ENCODE data around the gene NCKAP5. TPM values are rescaled to one million over a fixed set of nuclear protein-coding genes. Genes with fewer than 3 reads are reported as not detected.

The NCKAP5 gene
- total RNA-seq, 1 donor from 2014 or later: 2.7 TPM

GRCh38 chr2:133453032-133453431, 115.2 kb downstream of the NCKAP5 start:
- H3K36me3 ChIP-seq (ENCODE audit: insufficient read depth, low read length): no peaks in the 10 kb centered on the region
- no peak overlapping the region for H3K9ac ChIP-seq (ENCODE audit: low read length)
- no peaks in the 10 kb centered on the region for H3K27me3 Mint-ChIP-seq (ENCODE audit: low read depth, unreplicated experiment)
- no peaks in the 10 kb centered on the region for H4K20me1 ChIP-seq (ENCODE audit: insufficient read depth, low read length)
- peaks cover 2% of the 10 kb centered on the region for H3K9me3 Mint-ChIP-seq (ENCODE audit: unreplicated experiment)
- no peak overlapping the region for H3K27ac Mint-ChIP-seq (ENCODE audit: unreplicated experiment)
- H3K36me3 Mint-ChIP-seq (ENCODE audit: low read depth, unreplicated experiment): no peaks in the 10 kb centered on the region
- H3K4me3 Mint-ChIP-seq (ENCODE audit: unreplicated experiment): no peak overlapping the region
- DNase-seq (ENCODE audit: low read depth): no peak
- H3K4me2 ChIP-seq (ENCODE audit: low read length): no peak overlapping the region
- no peaks in the 10 kb centered on the region for H3K9me3 ChIP-seq (ENCODE audit: insufficient read depth, low read depth, low read length)
- no peak overlapping the region for H2AFZ ChIP-seq (ENCODE audit: low read depth, low read length)
- no peaks in the 10 kb centered on the region for H3K4me1 Mint-ChIP-seq (ENCODE audit: low read depth, unreplicated experiment)
- H3K27me3 ChIP-seq (ENCODE audit: insufficient read depth, low read length): no peaks in the 10 kb centered on the region
- H3K4me1 ChIP-seq (ENCODE audit: insufficient read depth, low read length): no peaks in the 10 kb centered on the region
- H3K27ac ChIP-seq (ENCODE audit: low read depth, low read length): no peak overlapping the region
- H3K4me3 ChIP-seq (ENCODE audit: insufficient read depth, low read depth, low read length): no peak overlapping the region
- no peak for TF ChIP-seq EZH2 (IDR thresholded peaks at IDR 0.05; ENCODE audit: insufficient read depth, low read length)
- TF ChIP-seq CTCF (IDR thresholded peaks at IDR 0.05; ENCODE audit: insufficient read depth, low read depth, low read length): no peak
- no peak for FAIRE-seq
- no peaks in the 10 kb centered on the region for H3K79me2 ChIP-seq (ENCODE audit: insufficient read depth, low read length)

GRCh38 chr2:133452583-133452982, 115.7 kb downstream of the NCKAP5 start:
- no peaks in the 10 kb centered on the region for H3K4me1 Mint-ChIP-seq (ENCODE audit: low read depth, unreplicated experiment)
- no peaks in the 10 kb centered on the region for H3K79me2 ChIP-seq (ENCODE audit: insufficient read depth, low read length)
- H3K4me3 ChIP-seq (ENCODE audit: insufficient read depth, low read depth, low read length): no peak overlapping the region
- H3K27ac ChIP-seq (ENCODE audit: low read depth, low read length): no peak overlapping the region
- H4K20me1 ChIP-seq (ENCODE audit: insufficient read depth, low read length): no peaks in the 10 kb centered on the region
- no peaks in the 10 kb centered on the region for H3K27me3 Mint-ChIP-seq (ENCODE audit: low read depth, unreplicated experiment)
- H3K36me3 Mint-ChIP-seq (ENCODE audit: low read depth, unreplicated experiment): no peaks in the 10 kb centered on the region
- no peaks in the 10 kb centered on the region for H3K27me3 ChIP-seq (ENCODE audit: insufficient read depth, low read length)
- no peak overlapping the region for H3K4me3 Mint-ChIP-seq (ENCODE audit: unreplicated experiment)
- H3K9me3 Mint-ChIP-seq (ENCODE audit: unreplicated experiment): peaks cover 2% of the 10 kb centered on the region
- no peaks in the 10 kb centered on the region for H3K4me1 ChIP-seq (ENCODE audit: insufficient read depth, low read length)
- H3K9ac ChIP-seq (ENCODE audit: low read length): no peak overlapping the region
- H3K36me3 ChIP-seq (ENCODE audit: insufficient read depth, low read length): no peaks in the 10 kb centered on the region
- H3K4me2 ChIP-seq (ENCODE audit: low read length): no peak overlapping the region
- no peak for DNase-seq (ENCODE audit: low read depth)
- TF ChIP-seq EZH2 (IDR thresholded peaks at IDR 0.05; ENCODE audit: insufficient read depth, low read length): no peak
- TF ChIP-seq CTCF (IDR thresholded peaks at IDR 0.05; ENCODE audit: insufficient read depth, low read depth, low read length): no peak
- no peak for FAIRE-seq
- no peak overlapping the region for H2AFZ ChIP-seq (ENCODE audit: low read depth, low read length)
- H3K27ac Mint-ChIP-seq (ENCODE audit: unreplicated experiment): no peak overlapping the region
- no peaks in the 10 kb centered on the region for H3K9me3 ChIP-seq (ENCODE audit: insufficient read depth, low read depth, low read length)

GRCh38 chr2:133452146-133452545, 116.1 kb downstream of the NCKAP5 start:
- H3K27me3 Mint-ChIP-seq (ENCODE audit: low read depth, unreplicated experiment): no peaks in the 10 kb centered on the region
- H3K9me3 Mint-ChIP-seq (ENCODE audit: unreplicated experiment): peaks cover 2% of the 10 kb centered on the region
- H3K9me3 ChIP-seq (ENCODE audit: insufficient read depth, low read depth, low read length): no peaks in the 10 kb centered on the region
- no peak overlapping the region for H3K4me3 Mint-ChIP-seq (ENCODE audit: unreplicated experiment)
- no peak overlapping the region for H3K27ac ChIP-seq (ENCODE audit: low read depth, low read length)
- H3K36me3 ChIP-seq (ENCODE audit: insufficient read depth, low read length): no peaks in the 10 kb centered on the region
- H3K4me2 ChIP-seq (ENCODE audit: low read length): no peak overlapping the region
- FAIRE-seq: no peak
- no peak for DNase-seq (ENCODE audit: low read depth)
- H3K4me3 ChIP-seq (ENCODE audit: insufficient read depth, low read depth, low read length): no peak overlapping the region
- no peak overlapping the region for H2AFZ ChIP-seq (ENCODE audit: low read depth, low read length)
- H3K4me1 Mint-ChIP-seq (ENCODE audit: low read depth, unreplicated experiment): no peaks in the 10 kb centered on the region
- H3K4me1 ChIP-seq (ENCODE audit: insufficient read depth, low read length): no peaks in the 10 kb centered on the region
- TF ChIP-seq EZH2 (IDR thresholded peaks at IDR 0.05; ENCODE audit: insufficient read depth, low read length) (no peak), CTCF (IDR thresholded peaks at IDR 0.05; ENCODE audit: insufficient read depth, low read depth, low read length) (no peak)
- no peak overlapping the region for H3K27ac Mint-ChIP-seq (ENCODE audit: unreplicated experiment)
- H3K27me3 ChIP-seq (ENCODE audit: insufficient read depth, low read length): no peaks in the 10 kb centered on the region
- H3K36me3 Mint-ChIP-seq (ENCODE audit: low read depth, unreplicated experiment): no peaks in the 10 kb centered on the region
- H3K79me2 ChIP-seq (ENCODE audit: insufficient read depth, low read length): no peaks in the 10 kb centered on the region
- H4K20me1 ChIP-seq (ENCODE audit: insufficient read depth, low read length): no peaks in the 10 kb centered on the region
- H3K9ac ChIP-seq (ENCODE audit: low read length): no peak overlapping the region
